Globus pallidus (tissue), 1 donor: ENCODE measurements around the gene KAT2A.

ENCODE experiments used
- DNase-seq: peaks from one replicate; pipeline ENCODE4 v3.0.0-alpha.2; 2015; ENCODE audit warnings: low spot score

Gene KAT2A

DNA sequence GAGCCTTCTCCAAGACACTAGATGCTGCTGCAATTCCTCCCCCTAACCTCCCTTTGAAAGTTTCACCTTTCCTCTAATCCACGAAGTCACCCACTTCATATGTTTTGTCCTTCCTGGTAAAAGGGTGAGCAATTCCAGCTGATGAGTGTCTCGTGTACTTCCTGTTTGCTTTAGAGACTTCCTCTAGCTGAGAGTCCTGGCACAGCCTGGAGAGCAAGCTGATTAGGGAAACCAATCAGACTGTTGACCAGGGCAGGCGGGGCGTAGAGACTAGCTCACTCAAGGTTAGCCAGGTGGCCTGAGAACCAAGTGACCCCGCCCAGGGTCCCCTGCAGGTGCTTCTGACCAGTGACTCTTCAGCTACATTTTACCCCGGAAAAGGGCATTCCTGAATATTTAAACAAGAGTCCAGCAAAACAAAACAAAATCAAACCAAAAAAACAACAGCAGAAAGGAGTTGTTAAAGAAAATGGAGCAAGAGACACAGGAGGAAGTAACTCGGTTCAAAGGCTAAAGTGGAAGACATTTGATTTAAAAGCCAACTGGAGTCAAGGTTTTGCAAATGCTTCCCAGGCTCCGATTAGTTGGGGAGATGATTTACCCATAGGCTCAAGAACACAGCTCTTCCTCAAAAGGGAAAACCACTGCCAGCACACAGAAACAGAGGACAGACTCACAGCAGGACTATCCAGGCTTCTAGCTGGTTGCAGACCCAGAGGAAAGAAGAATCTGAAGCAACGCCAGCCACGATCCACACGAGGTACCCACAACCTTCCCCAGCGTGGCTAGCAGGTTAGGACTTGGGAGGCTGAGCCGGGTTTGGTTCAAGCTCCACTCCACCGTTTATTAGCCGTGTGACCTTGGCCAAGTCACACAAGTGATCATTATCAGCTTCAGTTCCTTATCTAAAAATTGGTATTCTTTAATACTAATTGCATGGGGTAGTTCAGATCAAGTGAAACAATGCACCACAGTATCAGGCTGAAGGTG is 14.8 kb upstream of the KAT2A start:
- DNase-seq = no peak

DNA sequence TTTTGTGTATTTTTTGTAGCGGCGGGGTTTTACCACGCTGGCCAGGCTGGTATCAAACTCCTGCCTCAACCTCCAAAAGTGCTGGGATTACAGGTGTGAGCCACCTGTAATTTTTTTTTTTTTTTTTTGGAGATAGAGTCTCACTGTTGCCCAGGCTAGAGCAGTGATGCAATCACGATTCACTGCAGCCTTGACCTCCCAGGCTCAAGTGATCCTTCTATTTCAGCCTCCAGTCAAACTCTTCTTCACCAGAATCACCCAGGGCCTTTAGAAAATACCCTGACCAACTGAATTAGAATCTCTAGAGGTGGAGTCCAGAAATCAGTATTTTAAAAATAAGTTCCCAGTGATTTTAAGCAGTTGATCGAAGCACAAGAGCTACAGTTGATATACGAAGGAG is 14.0 kb upstream of the KAT2A start:
- DNase-seq = no peak

- DNase-seq = no peak
These were observed 12.4 kb upstream of the KAT2A start for GRCh38 chr17:42133461-42134041.

GRCh38 chr17:42132941-42133340 is 11.8 kb upstream of the KAT2A start:
- peak; percentile 88 for DNase-seq

- DNase-seq = no peak
These were observed 10.8 kb upstream of the KAT2A start for GRCh38 chr17:42131981-42132432.

DNA sequence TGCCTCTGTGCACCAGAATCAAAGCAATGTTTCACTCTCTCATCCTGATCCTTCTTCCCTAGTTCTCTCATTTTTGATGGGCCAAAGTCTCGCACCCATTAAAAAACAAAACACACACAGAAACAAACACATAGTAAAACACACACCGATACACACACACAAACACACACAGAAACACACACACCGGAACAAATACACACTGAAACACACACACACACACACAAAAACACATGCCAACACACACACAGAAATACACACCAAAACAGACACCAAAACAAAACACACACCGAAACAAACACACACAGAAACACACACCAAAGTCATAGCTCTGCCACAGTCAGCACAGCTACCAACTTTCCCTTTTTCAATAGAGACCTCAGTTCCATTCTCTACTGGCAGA is 10.1 kb upstream of the KAT2A start:
- no peak for DNase-seq

- DNase-seq = no peak
These were observed 9.3 kb upstream of the KAT2A start for GRCh38 chr17:42130310-42130936.

DNA sequence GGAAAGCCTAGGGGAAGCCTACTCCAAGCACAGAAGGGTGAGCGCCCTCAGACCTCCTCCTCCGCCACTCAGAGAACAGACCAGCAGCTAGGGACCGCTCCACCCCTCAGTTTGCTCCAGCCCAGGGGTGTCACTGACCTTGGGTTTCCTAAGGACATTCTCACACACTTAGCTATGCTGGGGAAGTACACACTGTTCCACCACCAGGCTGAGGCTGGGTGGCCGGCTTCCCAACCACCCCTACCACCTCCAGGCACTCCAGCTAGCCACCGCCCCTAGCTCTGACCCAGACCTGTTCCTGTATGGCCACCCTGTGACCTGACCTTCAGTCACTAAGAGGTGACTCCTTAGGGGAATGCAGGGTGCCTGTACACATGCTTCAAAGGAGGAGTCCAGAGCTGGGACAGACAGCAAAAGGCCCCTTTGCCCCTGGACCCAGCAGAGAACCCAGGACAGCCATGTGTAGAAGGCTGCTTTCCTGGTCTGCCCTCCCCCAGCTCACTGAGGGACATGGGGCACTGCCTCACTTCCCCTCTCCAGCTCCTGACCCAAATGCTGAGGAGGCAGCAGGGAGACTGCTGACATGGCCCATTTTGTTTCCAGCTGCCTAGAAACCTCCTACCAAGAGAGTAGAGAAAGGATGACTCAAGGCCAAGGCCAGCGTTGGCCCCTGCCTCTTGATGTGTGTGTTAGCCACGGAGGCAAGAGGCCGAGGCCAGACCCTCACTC is 8.1 kb upstream of the KAT2A start:
- no peak for DNase-seq

DNA sequence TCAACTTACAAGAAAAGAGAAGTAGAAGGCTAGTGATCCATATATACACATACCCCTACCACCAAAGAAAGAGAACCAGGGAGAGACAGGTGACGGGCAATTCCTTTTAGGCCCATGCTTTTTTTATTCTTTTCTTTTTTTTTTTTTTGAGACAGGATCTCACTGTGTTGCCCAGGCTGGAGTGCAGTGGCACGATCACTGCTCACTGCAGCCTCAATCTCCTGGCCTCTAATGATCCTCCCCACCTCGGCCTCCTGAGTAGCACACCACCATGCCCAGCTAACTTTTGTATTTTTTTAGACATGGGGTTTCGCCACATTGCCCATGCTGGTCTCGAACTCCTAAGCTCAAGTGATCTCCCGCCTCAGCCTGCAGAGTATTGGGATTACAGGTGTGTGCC is 6.2 kb upstream of the KAT2A start:
- no peak for DNase-seq

- no peak for DNase-seq
These were observed 5.7 kb upstream of the KAT2A start for GRCh38 chr17:42126836-42127235.

- no peak for DNase-seq
These were observed 4.4 kb upstream of the KAT2A start for GRCh38 chr17:42125565-42125964.

DNA sequence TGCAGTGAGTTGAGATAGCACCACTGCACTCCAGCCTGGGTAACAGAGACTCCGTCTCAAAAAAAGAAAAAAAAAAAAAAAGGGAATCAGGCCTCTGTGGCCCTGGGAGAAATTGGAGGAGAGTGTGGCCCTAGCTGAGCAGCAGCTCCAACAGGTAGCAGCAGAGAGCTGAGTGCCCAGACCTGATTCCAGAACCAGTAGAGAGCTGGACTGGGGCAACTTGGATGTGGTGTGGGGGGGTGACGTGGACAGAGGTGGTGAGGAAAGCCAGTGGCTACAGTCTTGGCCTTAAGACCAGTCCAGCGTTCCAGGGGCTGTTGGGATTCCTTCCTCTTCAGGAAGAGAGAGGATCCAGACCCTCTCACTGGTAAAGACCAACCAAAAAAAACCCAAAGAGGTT is 3.1 kb upstream of the KAT2A start:
- no peak for DNase-seq

DNA sequence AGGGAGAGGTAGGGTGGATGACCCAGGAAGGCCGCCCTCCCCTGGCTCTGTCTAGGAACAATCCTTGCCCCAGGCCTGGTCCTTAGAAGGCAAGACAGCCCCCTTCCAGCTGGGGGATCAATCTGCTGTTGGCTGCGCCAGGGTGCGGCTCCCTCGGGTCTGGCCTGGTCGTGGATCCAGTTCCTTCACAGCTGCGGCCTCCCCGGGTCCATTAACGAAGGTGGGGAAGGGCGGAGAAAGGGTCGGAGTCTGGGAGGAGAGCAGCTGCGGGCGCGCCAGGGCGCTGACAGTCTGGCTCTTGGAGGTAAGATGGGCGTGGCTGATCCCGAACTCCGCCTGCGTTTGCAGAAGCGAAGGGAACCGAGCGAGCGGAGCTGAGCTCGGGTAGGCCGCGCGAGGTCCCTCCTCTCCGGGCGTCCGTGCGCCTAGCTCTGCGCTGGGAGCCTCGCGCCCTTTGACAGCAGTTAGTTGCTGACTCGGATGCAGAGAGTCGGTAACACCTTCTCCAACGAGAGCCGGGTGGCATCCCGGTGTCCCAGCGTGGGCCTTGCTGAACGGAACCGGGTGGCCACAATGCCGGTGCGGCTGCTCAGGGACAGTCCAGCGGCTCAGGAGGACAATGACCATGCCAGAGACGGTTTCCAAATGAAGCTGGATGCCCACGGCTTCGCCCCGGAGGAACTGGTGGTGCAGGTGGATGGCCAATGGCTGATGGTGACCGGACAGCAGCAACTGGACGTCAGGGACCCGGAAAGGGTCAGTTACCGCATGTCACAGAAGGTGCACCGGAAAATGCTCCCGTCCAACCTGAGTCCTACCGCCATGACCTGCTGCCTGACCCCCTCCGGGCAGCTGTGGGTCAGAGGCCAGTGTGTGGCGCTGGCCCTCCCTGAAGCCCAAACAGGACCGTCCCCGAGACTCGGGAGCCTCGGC is 1.5 kb upstream of the KAT2A start, which contains the start of gene HSPB9:
Gene HSPB9 (plus strand): TSS at position 434 of the 933 bp plus-strand sequence. CDS start 47 bp downstream, at position 481.
- DNase-seq = no peak

DNA sequence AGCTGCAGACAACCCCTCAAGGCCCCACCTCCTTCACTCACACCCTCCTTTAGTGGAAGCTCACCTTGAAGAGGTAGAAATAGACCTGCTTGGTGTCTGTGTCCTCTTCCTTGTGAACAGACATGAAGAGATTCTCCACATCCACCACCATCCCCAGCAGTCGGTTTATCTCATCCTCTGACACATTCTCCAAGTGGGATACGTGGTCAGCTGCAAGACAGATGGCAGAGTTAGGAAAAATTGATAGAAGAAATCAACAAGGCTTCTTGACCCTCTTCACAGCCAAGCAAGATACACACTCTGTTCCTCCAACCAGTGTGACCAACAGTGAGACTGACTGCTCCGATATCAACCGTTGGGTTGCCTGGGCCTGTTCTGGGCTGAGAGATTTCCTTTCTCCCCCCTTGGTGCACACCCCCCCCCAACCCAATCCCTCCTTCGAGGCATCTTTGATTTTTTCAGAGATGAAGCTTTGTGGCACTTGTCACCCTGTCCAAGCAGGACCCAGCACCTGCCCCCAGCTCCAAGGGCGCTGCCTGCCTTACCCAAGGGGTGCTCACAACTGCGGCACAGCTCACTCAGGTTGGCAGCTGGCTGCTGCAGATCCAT is 902 bp downstream of the KAT2A start:
- DNase-seq = no peak

DNA sequence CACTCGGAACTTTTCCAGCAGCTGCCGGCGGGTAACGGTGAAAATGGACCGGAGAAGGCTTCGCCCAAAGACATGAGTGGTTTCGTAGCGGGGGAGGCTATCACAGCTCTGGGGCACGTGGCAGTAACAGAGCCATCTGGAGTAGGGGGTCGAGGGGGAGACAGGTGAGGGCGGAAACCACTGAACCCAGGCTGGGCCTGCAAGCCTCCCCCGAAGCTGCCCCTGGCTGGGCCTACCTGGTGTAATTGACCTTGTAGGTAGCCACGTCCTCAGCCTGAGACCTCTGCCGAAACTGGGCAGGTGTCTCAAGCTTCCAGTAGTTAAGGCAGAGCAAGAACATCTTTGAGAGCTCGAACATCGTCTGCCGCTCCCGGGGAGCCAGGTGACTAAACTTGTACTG is 1.9 kb downstream of the KAT2A start:
- DNase-seq = no peak

- no peak for DNase-seq
These were observed 2.6 kb downstream of the KAT2A start for GRCh38 chr17:42118545-42118944.

DNA sequence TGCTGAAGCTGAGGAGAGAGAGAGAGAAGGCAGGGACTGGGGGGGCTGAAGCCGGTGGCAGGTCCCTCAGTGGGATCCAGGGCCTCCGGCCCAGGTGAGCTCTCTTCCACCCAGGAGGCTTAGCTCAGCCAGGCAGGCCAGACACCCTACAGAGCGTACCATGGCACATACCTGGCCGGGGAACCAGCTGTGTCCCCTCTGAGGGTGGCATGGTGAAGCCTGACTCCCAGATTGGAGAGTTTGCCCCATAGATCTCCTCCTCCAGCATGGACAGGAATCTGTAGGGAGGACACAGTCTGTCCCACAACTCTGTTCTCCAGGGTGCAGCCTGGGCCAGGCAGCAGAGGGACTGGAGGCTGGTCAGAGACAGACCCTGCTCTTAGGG is 3.0 kb downstream of the KAT2A start:
- no peak for DNase-seq

DNA sequence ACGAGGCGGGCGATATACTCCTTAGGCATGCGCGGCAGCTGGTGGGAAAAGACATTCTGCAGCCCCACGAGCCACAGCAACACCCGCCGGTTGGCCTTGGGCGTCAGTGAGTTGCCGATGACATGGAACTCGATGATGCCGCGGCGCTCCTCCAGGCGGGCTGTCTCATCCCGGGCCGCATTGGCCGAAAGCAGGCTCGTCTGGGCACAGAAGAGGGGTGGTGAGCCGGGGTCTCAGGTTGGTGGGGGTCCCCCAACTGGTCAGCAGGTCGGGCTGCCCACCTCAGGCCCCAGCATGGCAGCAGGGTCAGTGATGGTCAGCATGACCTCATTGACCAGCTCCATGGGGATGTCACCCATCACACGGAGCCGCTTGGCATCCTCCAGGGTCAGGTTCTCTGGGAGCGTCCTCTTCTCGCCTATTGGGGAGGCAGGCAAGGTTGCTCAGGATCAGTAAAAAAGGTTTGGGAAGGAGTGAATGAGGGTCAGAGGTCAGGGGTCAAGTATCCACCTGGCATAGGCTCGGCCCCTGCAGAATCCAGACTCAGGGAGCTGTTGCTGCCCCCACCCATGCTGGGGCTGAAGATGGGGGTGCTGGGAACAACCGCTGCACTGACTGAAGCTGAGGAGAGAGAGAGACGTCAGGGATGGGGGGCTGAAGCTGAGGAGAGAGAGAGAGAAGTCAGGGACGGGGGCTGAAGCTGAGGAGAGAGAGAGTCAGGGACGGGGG is 3.6 kb downstream of the KAT2A start:
- no peak for DNase-seq

DNA sequence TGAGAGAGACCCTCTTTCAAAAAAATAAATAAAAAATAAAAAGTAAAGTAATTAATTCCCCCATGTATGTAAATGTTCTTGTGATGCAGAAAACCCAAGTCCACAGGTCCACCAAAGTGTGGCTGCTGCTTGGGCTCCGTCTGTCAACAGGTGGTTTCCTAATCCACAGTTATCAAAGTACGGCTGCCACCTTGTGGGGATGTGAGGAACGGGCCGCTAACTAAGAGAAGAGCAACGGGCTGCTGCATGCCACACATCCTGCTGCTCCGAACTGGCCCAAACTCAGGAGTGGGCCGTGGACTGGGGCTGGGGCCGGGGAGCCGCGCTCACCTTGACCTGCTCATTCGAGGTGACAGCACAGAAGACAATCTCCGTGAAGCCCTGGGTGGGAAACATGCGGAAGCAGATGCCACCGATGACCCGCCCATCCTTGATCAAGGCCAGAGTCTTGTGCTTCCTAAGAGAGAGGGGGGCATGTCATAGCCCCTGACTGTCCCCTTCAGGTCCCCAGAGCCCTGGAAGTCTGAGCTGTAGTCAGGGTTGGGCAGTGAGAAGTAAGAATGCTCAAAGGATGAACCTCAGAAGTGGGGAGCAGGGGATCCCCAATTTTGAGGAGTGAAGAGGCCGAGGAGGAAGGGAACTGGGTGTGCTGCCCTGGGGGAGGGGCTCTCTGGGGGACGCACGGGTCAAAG is 4.3 kb downstream of the KAT2A start:
- peak; percentile 57 for DNase-seq
